Inferior parietal cortex (tissue), 1 donor: ENCODE results near the gene RELT.

Source experiments
- DNase-seq: peaks from one replicate; pipeline ENCODE4 v3.0.0-alpha.2; 2016; ENCODE audit errors: extremely low spot score

Gene RELT

GRCh38 chr11:73375830-73376159, 404 bp upstream of the RELT start:
- DNase-seq = no peak

GRCh38 chr11:73376803-73377629, 817 bp downstream of the RELT start:
- no peak for DNase-seq

GRCh38 chr11:73379189-73379880, 3.1 kb downstream of the RELT start:
- DNase-seq = no peak

- no peak for DNase-seq
Measured at GRCh38 chr11:73380331-73380730, 4.1 kb downstream of the RELT start.

GRCh38 chr11:73380897-73381410, 4.8 kb downstream of the RELT start:
- no peak for DNase-seq

GRCh38 chr11:73381589-73381988, 5.4 kb downstream of the RELT start:
- no peak for DNase-seq

- no peak for DNase-seq
Measured at GRCh38 chr11:73382183-73382582, 6.0 kb downstream of the RELT start.

GRCh38 chr11:73382747-73383146, 6.5 kb downstream of the RELT start:
- DNase-seq = no peak

GRCh38 chr11:73383249-73384124, 7.3 kb downstream of the RELT start:
- DNase-seq = no peak

GRCh38 chr11:73384125-73384441, 7.9 kb downstream of the RELT start:
- no peak for DNase-seq

- no peak for DNase-seq
Measured at GRCh38 chr11:73384531-73384871, 8.3 kb downstream of the RELT start.

- no peak for DNase-seq
Measured at GRCh38 chr11:73384872-73385689, 8.9 kb downstream of the RELT start.

- no peak for DNase-seq
Measured at GRCh38 chr11:73386016-73386415, 9.8 kb downstream of the RELT start.

- DNase-seq = no peak
Measured at GRCh38 chr11:73386546-73386945, 10.3 kb downstream of the RELT start.

GRCh38 chr11:73387594-73388264, 11.5 kb downstream of the RELT start:
- no peak for DNase-seq

GRCh38 chr11:73388265-73389133, 12.3 kb downstream of the RELT start:
- DNase-seq = no peak

- no peak for DNase-seq
Measured at GRCh38 chr11:73389134-73389525, 12.9 kb downstream of the RELT start.

- DNase-seq = no peak
Measured at GRCh38 chr11:73389916-73390315, 13.7 kb downstream of the RELT start.

GRCh38 chr11:73390601-73391565, 14.7 kb downstream of the RELT start:
- DNase-seq = no peak
